GM13977 (cell line): ENCODE measurements around the gene LPP.

Experiments
- DNase-seq: peaks from one replicate; pipeline ENCODE4 v3.0.0; 2012; ENCODE audit warnings: low spot score
- CTCF ChIP-seq: IDR thresholded peaks from 2 replicates; pipeline ENCODE4 v1.5.1; 2012; ENCODE audit warnings: mild to moderate bottlenecking, control low read depth; ENCODE audit not compliant: insufficient read depth; ENCODE audit errors: extremely low read depth, missing control alignments
- in situ Hi-C: fragments of 300-500 bp; cut with MboI; formaldehyde crosslinking; loops from one replicate; pipeline ENCODE4 v1.12.0; 2022; ENCODE audit warnings: low sequenced_read_pairs, low pct_unique_long_range_greater_than_20kb, mixed read lengths, inconsistent platforms; ENCODE audit not compliant: unreplicated experiment

LPP gene

GRCh38 chr3:188154809-188155574 is 1.0 kb downstream of the LPP start:
- peak; percentile 31 for DNase-seq
- TF ChIP-seq CTCF, result no peak
- in situ Hi-C loops, result no loop called here

- DNase-seq, result no peak
- no peak for TF ChIP-seq CTCF
- in situ Hi-C loops, result no loop called here
Observed at GRCh38 chr3:188156056-188156455, 2.1 kb downstream of the LPP start.

- DNase-seq, result no peak
- no peak for TF ChIP-seq CTCF
- in situ Hi-C loops, result no loop called here
Observed at GRCh38 chr3:188157407-188157806, 3.5 kb downstream of the LPP start.

GRCh38 chr3:188157971-188158370 is 4.0 kb downstream of the LPP start:
- in situ Hi-C loops, result no loop called here
- no peak for TF ChIP-seq CTCF
- DNase-seq, result no peak

- in situ Hi-C loops, result no loop called here
- no peak for TF ChIP-seq CTCF
- no peak for DNase-seq
Observed at GRCh38 chr3:188158731-188159310, 4.9 kb downstream of the LPP start.

- in situ Hi-C loops, result no loop called here
- TF ChIP-seq CTCF, result no peak
- no peak for DNase-seq
Observed at GRCh38 chr3:188160751-188161150, 6.8 kb downstream of the LPP start.
